ENCODE data around the gene CNOT6. TPM values are rescaled to one million over a fixed set of nuclear protein-coding genes. Genes with fewer than 3 reads are reported as not detected.
A peak's percentile ranks its signal among the peaks of the same experiment; 100 is the strongest.
"Not testable (repeated sequence)": the region's sequence is repeated elsewhere in the genome, so short reads cannot be mapped to it uniquely, and the experiment has no call there.

The CNOT6 gene
- total RNA-seq, result 10 to 100 TPM; 36.0 to 39.9 TPM
- 11.4 TPM for polyA plus RNA-seq

- peak within 1 kb of the TSS; percentile 87 to 98 (median 91) for H3K4me3 Mint-ChIP-seq
- H3K4me1 ChIP-seq (ENCODE audit: insufficient read depth, low read length), result peaks cover 32% of the 10 kb centered on the region
- H3K27ac Mint-ChIP-seq, result peak within 1 kb of the TSS; percentile 90 to 99 (median 94)
- H3K27me3 Mint-ChIP-seq, result peaks cover 0 to 2% of the 10 kb centered on the region in 2 donors
- no peaks in the 10 kb centered on the region for H3K27me3 ChIP-seq (ENCODE audit: insufficient read depth, low read length, poor library complexity, severe bottlenecking)
- H3K9me3 Mint-ChIP-seq, result no peaks in the 10 kb centered on the region
- no peaks in the 10 kb centered on the region for H3K36me3 ChIP-seq (ENCODE audit: insufficient read depth, low read length)
- H3K27ac ChIP-seq (ENCODE audit: low read depth, low read length), result peak within 1 kb of the TSS; percentile 79
- H3K9me3 ChIP-seq (ENCODE audit: low read length), result no peaks in the 10 kb centered on the region
- H3K4me1 Mint-ChIP-seq, result peaks cover 32 to 48% (median 38%) of the 10 kb centered on the region in 3 donors
- peaks cover 0 to 22% (median 0%) of the 10 kb centered on the region in 3 donors for H3K36me3 Mint-ChIP-seq
- peak within 1 kb of the TSS; percentile 70 for H3K4me3 ChIP-seq (ENCODE audit: low read length)
- CTCF ChIA-PET, result interaction anchor here (1.0 kb wide), 1 partner anchor 82 kb away, joined by 3 read pairs; no protein-coding TSS in a partner anchor
- DNase-seq, result peak; percentile 93 to 96 (median 95)
- POLR2A ChIA-PET, result interaction anchor here (0.6 to 1.4 kb wide), 2 partner anchors 96 to 201 kb away, joined by 3 to 4 read pairs; no protein-coding TSS in a partner anchor
Measured at GRCh38 chr5:180494060-180494509, at the start of gene CNOT6. CNOT6 (plus strand) TSS chr5:180494379; CDS start chr5:180529277, 34,898 bp downstream.

GRCh38 chr5:180454752-180455151 lies 39.4 kb upstream of the CNOT6 start:
- Histone ChIP-seq H3K27ac (ENCODE audit: low read depth, low read length) (no peak overlapping the region), H3K9me3 (ENCODE audit: low read length) (no peaks in the 10 kb centered on the region), H3K4me3 (ENCODE audit: low read length) (no peak overlapping the region), H3K4me1 (ENCODE audit: insufficient read depth, low read length) (no peaks in the 10 kb centered on the region), H3K27me3 (ENCODE audit: insufficient read depth, low read length, poor library complexity, severe bottlenecking) (no peaks in the 10 kb centered on the region), H3K36me3 (ENCODE audit: insufficient read depth, low read length) (no peaks in the 10 kb centered on the region)
- DNase-seq, result no peak
- peak overlapping the region in 1 of 8 donors; percentile 22 for H3K27ac Mint-ChIP-seq
- H3K4me1 Mint-ChIP-seq, result peaks cover 1 to 8% (median 7%) of the 10 kb centered on the region in 3 donors
- CTCF ChIA-PET, result no interaction called here
- peaks cover 0 to 3% (median 0%) of the 10 kb centered on the region in 3 donors for H3K36me3 Mint-ChIP-seq
- no peaks in the 10 kb centered on the region for H3K9me3 Mint-ChIP-seq
- peaks cover 22 to 34% of the 10 kb centered on the region in 2 donors for H3K27me3 Mint-ChIP-seq
- POLR2A ChIA-PET, result no interaction called here
- H3K4me3 Mint-ChIP-seq, result no peak overlapping the region

- Histone ChIP-seq H3K9me3 (ENCODE audit: low read length) (no peaks in the 10 kb centered on the region), H3K27me3 (ENCODE audit: insufficient read depth, low read length, poor library complexity, severe bottlenecking) (no peaks in the 10 kb centered on the region), H3K4me1 (ENCODE audit: insufficient read depth, low read length) (no peaks in the 10 kb centered on the region), H3K27ac (ENCODE audit: low read depth, low read length) (no peak overlapping the region), H3K4me3 (ENCODE audit: low read length) (no peak overlapping the region), H3K36me3 (ENCODE audit: insufficient read depth, low read length) (no peaks in the 10 kb centered on the region)
- Mint-ChIP-seq H3K4me1 (peaks cover 1 to 8% (median 7%) of the 10 kb centered on the region in 3 donors), H3K27me3 (peaks cover 15 to 24% of the 10 kb centered on the region in 2 donors), H3K9me3 (no peaks in the 10 kb centered on the region), H3K27ac (no peak overlapping the region), H3K36me3 (peaks cover 0 to 3% (median 0%) of the 10 kb centered on the region in 3 donors), H3K4me3 (no peak overlapping the region)
- DNase-seq, result no peak
- CTCF ChIA-PET, result no interaction called here
- POLR2A ChIA-PET, result no interaction called here
Measured at GRCh38 chr5:180455872-180456271, 38.3 kb upstream of the CNOT6 start.

GRCh38 chr5:180456792-180457191 lies 37.4 kb upstream of the CNOT6 start:
- DNase-seq, result no peak
- H3K27ac Mint-ChIP-seq, result peak overlapping the region in 2 of 8 donors; percentile 35 to 77
- Histone ChIP-seq H3K27me3 (ENCODE audit: insufficient read depth, low read length, poor library complexity, severe bottlenecking) (no peaks in the 10 kb centered on the region), H3K36me3 (ENCODE audit: insufficient read depth, low read length) (no peaks in the 10 kb centered on the region), H3K9me3 (ENCODE audit: low read length) (no peaks in the 10 kb centered on the region), H3K4me3 (ENCODE audit: low read length) (no peak overlapping the region), H3K4me1 (ENCODE audit: insufficient read depth, low read length) (no peaks in the 10 kb centered on the region), H3K27ac (ENCODE audit: low read depth, low read length) (no peak overlapping the region)
- CTCF ChIA-PET, result no interaction called here
- no peak overlapping the region for H3K4me3 Mint-ChIP-seq
- POLR2A ChIA-PET, result no interaction called here
- peaks cover 0 to 3% (median 0%) of the 10 kb centered on the region in 3 donors for H3K36me3 Mint-ChIP-seq
- H3K4me1 Mint-ChIP-seq, result peaks cover 1 to 8% (median 7%) of the 10 kb centered on the region in 3 donors
- H3K9me3 Mint-ChIP-seq, result no peaks in the 10 kb centered on the region
- peaks cover 8 to 16% of the 10 kb centered on the region in 2 donors for H3K27me3 Mint-ChIP-seq

- H3K4me1 ChIP-seq (ENCODE audit: insufficient read depth, low read length); H3K27me3 ChIP-seq (ENCODE audit: insufficient read depth, low read length, poor library complexity, severe bottlenecking); H3K36me3 Mint-ChIP-seq; H3K27ac ChIP-seq (ENCODE audit: low read depth, low read length); DNase-seq; H3K9me3 Mint-ChIP-seq; CTCF ChIA-PET; H3K4me3 Mint-ChIP-seq; H3K9me3 ChIP-seq (ENCODE audit: low read length); H3K4me1 Mint-ChIP-seq; H3K27me3 Mint-ChIP-seq; H3K4me3 ChIP-seq (ENCODE audit: low read length); H3K36me3 ChIP-seq (ENCODE audit: insufficient read depth, low read length): not testable (repeated sequence)
- POLR2A ChIA-PET, result interaction anchor here (0.6 kb wide), 1 partner anchor 166 kb away, joined by 5 read pairs; no protein-coding TSS in a partner anchor
- H3K27ac Mint-ChIP-seq, result peak overlapping the region in 2 of 8 donors; percentile 19 to 93
Measured at GRCh38 chr5:180458852-180459673, 35.1 kb upstream of the CNOT6 start.

- H3K27me3 Mint-ChIP-seq, result peaks cover 5 to 10% of the 10 kb centered on the region in 2 donors
- POLR2A ChIA-PET; H3K9me3 ChIP-seq (ENCODE audit: low read length); H3K27ac ChIP-seq (ENCODE audit: low read depth, low read length); H3K4me3 Mint-ChIP-seq; H3K4me1 Mint-ChIP-seq; H3K9me3 Mint-ChIP-seq; H3K36me3 Mint-ChIP-seq; H3K27ac Mint-ChIP-seq; H3K4me1 ChIP-seq (ENCODE audit: insufficient read depth, low read length); H3K4me3 ChIP-seq (ENCODE audit: low read length); H3K27me3 ChIP-seq (ENCODE audit: insufficient read depth, low read length, poor library complexity, severe bottlenecking); H3K36me3 ChIP-seq (ENCODE audit: insufficient read depth, low read length); DNase-seq: not testable (repeated sequence)
- CTCF ChIA-PET, result interaction anchor here (1.9 kb wide), 1 partner anchor 11 kb away, joined by 5 read pairs; no protein-coding TSS in a partner anchor
Measured at GRCh38 chr5:180459674-180460142, 34.5 kb upstream of the CNOT6 start.

GRCh38 chr5:180460834-180461233 lies 33.3 kb upstream of the CNOT6 start:
- H3K27me3 ChIP-seq (ENCODE audit: insufficient read depth, low read length, poor library complexity, severe bottlenecking), result no peaks in the 10 kb centered on the region
- H3K36me3 Mint-ChIP-seq, result peaks cover 0 to 5% (median 0%) of the 10 kb centered on the region in 3 donors
- no peaks in the 10 kb centered on the region for H3K9me3 Mint-ChIP-seq
- no peak overlapping the region for H3K4me3 Mint-ChIP-seq
- no peak overlapping the region for H3K27ac ChIP-seq (ENCODE audit: low read depth, low read length)
- CTCF ChIA-PET, result interaction anchor here (1.4 to 1.9 kb wide), 2 partner anchors 10 to 132 kb away, joined by 4 to 5 read pairs; no protein-coding TSS in a partner anchor
- POLR2A ChIA-PET, result no interaction called here
- no peak overlapping the region for H3K4me3 ChIP-seq (ENCODE audit: low read length)
- DNase-seq, result no peak
- H3K9me3 ChIP-seq (ENCODE audit: low read length), result no peaks in the 10 kb centered on the region
- peak overlapping the region in 1 of 8 donors; percentile 30 for H3K27ac Mint-ChIP-seq
- peaks cover 1 to 8% (median 7%) of the 10 kb centered on the region in 3 donors for H3K4me1 Mint-ChIP-seq
- no peaks in the 10 kb centered on the region for H3K36me3 ChIP-seq (ENCODE audit: insufficient read depth, low read length)
- H3K27me3 Mint-ChIP-seq, result peaks cover 5 to 13% of the 10 kb centered on the region in 2 donors
- H3K4me1 ChIP-seq (ENCODE audit: insufficient read depth, low read length), result no peaks in the 10 kb centered on the region

GRCh38 chr5:180461303-180461702 lies 32.9 kb upstream of the CNOT6 start:
- ChIA-PET CTCF (interaction anchor here (1.4 to 1.9 kb wide), 2 partner anchors 10 to 133 kb away, joined by 4 to 5 read pairs; no protein-coding TSS in a partner anchor), POLR2A (no interaction called here)
- no peak overlapping the region for H3K27ac Mint-ChIP-seq

More at GRCh38 chr5:180461303-180461702, 32.9 kb upstream of the CNOT6 start:
- Histone ChIP-seq H3K36me3 (ENCODE audit: insufficient read depth, low read length) (no peaks in the 10 kb centered on the region), H3K9me3 (ENCODE audit: low read length) (no peaks in the 10 kb centered on the region), H3K27me3 (ENCODE audit: insufficient read depth, low read length, poor library complexity, severe bottlenecking) (no peaks in the 10 kb centered on the region), H3K4me1 (ENCODE audit: insufficient read depth, low read length) (no peaks in the 10 kb centered on the region), H3K4me3 (ENCODE audit: low read length) (no peak overlapping the region), H3K27ac (ENCODE audit: low read depth, low read length) (no peak overlapping the region)
- DNase-seq, result no peak
- Mint-ChIP-seq H3K27me3 (peaks cover 5 to 13% of the 10 kb centered on the region in 2 donors), H3K9me3 (no peaks in the 10 kb centered on the region), H3K4me3 (no peak overlapping the region), H3K4me1 (peaks cover 1 to 7% (median 5%) of the 10 kb centered on the region in 3 donors), H3K36me3 (peaks cover 0 to 5% (median 0%) of the 10 kb centered on the region in 3 donors)
